ENCODE measurements around the gene RPUSD4.

Gene RPUSD4

DNA sequence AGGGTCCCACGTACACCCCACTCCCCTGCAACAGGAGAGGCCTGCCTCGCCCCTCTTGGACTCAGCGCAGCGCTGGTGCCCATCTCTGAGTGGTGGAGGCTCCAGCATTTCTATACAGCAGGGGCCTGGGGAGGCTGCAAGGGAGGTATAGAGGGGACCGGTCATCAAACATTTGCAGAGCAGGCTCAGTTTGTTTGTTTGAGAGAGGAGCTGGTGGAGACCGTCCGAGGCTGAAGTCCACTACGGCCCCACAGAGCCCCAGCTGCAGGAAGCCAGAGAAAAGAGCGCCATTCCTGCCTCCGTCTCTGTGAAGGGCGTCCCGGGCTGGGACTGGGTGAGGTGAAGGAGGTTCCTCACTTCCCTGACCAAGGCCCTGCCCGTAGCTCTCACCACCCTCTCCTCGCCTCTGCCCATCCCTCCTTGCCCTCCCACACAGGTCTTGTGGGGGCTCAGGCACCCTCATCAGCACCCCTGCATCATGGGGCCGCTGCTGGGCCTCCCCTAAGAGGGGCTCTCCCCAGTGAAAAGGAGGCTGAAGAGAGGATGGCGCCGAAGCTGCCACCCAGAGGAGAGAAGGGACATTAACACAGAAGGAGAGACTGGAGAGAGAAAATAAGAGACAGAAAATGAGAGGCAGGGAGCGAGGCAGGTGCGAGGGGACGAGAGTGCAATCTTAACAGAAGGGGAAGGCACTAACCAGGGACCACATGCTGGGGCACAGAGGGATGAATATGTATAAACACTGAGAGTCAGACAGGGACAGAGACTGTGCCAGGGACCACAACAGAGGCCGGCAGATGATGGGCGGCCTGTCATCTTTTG lies 24.5 kb downstream of the RPUSD4 start:
- peak in 1 of 42 donors; percentile 9 for DNase-seq
- intact Hi-C loops (cut with DNase I) = no loop called here

DNA sequence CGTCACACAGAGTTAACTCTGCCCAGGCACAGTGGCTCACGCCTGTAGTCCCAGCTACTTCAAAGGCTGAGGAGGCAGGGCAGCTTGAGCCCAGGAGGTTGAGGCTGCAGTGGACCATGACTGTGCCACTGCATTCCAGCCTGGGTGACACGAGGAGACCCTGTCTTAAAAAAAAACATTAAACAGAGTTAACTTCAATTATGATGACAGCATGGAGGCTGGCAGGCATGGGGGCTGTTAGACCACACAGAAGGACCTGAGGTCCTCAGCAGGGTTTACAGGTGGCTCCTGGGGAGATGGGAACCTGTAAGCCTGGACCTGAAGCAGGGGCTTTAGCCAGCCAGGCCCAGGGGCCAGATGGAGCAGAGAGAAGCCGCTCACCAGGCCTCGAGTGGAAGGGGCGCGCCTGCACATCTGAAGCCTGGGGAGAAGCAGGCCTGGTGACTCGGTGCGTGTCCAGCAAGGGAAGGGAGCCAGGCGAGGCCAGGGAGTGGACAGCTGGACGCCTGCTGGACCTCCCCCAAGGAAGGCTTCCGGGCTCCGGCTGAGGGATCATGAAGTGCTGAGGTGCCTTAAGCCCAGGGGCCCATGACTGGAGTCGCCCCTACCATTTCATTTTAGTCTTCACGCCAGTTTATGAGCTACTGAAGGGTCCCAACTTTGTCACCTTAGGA lies 25.3 kb downstream of the RPUSD4 start:
- intact Hi-C loops (cut with DNase I) = no loop called here
- DNase-seq = peak in 1 of 42 donors; percentile 9

DNA sequence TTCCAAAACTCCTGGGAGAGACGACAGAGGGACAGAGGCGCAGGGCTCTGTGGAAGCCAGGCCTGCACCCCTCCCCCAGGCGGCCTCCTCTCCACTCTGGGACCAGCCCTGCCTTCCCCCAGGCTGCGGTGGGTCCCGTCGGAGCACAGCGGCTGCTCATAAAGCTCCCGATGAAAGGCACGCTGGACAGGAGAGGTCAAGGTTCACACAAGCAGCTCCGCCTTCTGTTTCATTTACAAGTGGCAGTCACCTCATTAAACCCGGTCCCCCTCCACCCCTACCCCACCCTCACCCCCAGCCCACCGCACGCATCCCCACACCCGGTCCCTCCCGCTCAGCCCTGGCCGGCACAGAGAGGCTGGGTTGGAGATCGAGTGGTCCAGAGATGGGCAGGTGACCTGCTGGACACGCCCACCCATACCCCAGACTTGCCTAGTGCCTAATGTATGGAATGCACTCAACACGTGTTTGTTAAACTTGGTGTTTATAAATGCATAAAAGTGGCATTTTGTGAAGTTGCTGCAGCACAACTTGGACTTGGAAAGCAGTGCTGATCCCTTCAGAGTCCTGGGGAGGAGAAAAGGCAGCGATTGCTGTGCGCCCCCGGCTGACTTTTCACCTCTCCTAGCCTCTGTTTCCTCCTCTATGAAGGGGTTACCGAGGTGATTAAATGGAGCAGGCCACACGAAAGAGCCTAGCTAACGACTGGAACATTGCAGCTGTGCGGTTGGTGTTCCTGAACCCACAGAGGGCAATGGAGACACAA lies 26.0 kb downstream of the RPUSD4 start:
- DNase-seq = peak in 1 of 42 donors; percentile 7

DNA sequence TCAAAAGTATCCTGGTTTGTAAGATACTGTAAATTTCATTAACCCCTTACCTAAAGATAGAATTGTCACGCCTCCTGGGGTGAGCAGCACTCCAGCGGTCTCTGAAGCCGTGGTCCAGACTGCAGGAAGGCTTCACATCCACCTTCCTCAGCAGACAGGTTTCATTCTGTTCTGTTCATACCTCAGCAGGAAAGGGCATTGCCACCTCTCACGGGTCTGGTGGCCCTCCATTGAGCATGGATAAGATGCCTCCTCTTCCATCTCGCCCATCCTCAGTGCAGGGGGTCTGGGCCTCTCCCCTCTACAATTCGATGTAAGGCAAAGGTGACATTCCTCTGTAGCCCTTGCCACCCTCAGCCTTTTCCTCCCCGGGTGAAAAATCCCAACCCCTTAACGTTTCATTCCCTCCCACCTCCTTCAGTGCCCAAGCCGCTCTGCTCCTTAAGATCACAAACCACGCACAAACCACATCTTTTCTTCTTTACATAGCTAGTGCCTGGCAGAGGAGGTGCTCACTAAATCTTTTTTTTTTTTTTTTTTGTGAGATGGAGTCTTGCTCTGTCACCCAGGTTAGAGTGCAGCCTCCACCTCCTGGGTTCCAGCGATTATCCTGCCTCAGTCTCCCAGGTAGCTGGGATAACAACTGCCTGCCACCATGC lies 28.5 kb downstream of the RPUSD4 start:
- intact Hi-C loops (cut with DNase I) = no loop called here
- no peak for DNase-seq

More for the DNA sequence above, 26.0 kb downstream of the RPUSD4 start:
- intact Hi-C loops (cut with DNase I) = no loop called here

DNA sequence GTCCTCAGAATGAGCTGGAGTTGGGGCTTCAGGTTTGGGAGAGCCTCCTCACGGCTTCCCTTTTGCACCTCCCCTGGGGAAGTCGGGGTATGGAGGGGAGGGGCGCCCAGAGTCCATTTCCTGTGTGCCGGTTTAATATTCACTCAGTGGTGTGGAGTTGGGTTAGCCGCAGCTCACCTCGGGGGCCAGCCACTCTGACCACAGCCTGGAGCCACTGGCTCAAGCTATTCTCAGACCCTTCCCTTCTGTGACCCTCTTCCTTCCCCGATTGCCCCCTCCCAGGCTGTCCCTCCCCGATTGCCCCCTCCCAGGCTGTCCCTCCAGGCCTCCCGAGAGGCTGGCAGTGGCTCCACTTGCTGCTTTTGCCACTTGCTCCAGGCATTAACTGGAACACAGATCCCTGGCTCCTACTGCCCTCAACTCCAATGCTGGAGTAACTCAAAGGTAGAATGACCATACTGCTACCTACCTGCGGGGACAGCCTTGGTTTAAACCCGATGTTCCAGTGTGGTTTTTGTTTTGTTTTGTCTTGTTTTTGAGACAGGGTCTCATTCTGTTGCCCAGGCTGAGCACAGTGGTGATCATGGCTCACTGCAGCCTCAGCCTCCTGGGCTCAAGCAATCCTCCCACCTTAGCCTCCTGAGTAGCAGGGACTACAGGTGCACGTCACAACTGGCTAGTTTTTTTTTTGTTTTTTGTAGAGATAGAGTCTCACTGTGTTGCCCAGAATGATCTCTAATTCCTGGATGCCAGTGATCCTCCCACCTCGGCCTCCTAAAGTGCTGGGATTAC lies 29.3 kb downstream of the RPUSD4 start:
- DNase-seq = no peak

DNA sequence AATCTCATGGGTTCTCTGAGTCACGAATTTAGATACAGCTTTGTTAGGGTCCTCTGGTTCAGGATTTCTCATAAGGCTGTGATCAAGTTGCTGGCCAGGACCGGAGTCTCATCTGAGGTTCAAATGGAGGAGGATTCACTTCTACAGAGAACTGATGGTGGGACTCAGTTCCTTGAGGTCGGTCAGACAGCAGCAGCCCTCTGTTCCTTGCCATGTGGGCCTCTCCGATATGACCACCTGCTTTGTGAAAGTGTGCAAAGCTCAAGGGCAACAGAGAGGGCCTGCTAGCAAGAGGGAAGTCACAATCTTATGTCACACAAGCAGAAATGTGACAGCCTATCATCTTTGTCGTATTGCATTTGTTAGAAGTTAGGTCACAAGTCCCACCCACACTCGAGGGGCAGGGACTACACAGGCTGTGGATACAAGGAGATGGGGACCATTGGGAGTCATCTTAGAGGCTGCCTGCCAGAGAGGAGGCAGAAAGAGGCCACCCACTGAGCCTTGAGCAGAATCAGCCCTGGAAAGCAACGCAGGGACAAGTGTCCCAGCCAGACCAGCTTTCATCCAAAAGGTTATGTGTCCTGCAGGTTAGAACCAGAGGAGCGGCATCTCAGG lies 34.5 kb downstream of the RPUSD4 start:
- intact Hi-C loops (cut with DNase I) = no loop called here
- DNase-seq = no peak

More for the DNA sequence above, 29.3 kb downstream of the RPUSD4 start:
- intact Hi-C loops (cut with DNase I) = no loop called here

DNA sequence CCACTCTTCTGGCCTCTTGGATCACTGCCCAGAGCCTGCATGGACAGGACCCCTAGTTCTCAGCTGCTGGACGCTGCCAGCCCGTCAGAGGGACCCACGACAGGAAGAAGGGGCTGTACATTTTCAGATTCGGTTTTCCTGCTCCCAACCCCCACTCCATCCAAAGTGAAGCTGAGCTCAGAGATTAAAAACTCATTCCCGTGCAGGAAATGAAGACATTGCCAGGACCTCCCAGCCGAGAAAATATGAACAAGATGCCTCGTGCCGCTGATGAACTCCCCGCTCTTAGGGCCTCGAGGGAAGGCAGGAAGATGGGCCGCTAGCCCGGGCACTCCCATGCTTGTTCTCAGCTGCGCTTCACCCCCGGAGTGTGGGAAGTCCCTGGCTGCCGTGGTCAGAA lies 36.1 kb downstream of the RPUSD4 start:
- intact Hi-C loops (cut with DNase I) = no loop called here

DNA sequence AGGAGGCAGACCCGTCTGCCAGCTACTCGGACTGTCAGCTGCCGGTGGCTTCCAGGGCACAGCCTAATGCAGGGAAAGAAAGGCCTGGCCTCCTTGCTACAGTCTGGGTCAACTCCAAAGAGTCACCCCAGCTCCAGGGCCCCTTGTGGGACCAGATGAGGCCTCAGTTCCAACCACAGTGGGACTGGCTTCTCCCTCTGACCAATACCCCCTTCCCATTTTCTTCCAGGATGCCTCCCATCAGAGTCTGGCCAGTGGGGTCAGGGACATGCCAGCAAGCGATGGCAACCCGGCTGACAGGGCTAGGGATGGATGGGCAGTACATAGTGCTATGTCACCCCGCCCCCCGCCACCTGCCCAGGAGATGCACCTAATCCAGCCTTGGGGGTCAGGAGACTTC lies 36.6 kb downstream of the RPUSD4 start:
- intact Hi-C loops (cut with DNase I) = no loop called here
- no peak for DNase-seq

More for the DNA sequence above, 36.1 kb downstream of the RPUSD4 start:
- DNase-seq = no peak

DNA sequence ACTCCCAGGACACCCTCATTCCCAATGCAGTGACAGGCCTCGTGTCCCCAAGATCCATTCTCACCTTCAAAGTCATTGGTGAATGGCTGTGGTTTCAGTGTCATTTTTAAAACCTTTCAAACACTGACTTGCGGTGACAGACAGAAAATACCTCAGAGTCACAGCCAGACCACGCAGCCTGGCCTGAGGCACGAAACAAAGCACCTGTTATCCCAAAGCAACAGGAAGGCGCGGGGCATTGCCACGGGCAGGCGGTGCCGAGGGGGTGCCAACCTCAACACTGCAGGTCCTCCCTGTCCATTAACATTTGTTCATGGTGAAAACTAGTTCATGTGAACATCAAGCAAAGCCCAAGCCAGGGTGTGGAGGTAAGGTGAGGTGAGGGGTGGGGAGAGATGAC lies 38.2 kb downstream of the RPUSD4 start:
- no peak for DNase-seq
- intact Hi-C loops (cut with DNase I) = no loop called here

DNA sequence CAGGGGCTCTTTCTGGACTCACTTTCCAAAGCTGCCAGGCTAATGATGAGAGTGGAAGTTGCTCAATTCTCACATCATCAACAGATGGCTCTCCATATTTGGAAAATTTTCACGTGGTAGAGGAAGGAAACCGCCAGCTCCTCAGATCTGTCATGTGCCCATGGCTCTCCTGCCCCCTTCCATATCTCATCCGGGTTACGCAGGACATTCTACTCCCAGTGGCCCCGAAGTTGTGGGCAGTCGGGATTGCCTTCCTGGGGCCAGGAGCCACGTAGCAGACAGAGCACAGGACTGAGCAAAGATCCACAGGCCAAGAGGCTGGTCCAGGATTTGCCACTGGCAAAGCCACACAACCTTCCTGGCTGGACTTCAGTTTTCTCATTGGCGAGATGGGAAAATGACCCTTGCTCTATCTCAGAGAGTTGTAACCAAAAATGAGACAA lies 38.8 kb downstream of the RPUSD4 start:
- intact Hi-C loops (cut with DNase I) = no loop called here
- DNase-seq = no peak

DNA sequence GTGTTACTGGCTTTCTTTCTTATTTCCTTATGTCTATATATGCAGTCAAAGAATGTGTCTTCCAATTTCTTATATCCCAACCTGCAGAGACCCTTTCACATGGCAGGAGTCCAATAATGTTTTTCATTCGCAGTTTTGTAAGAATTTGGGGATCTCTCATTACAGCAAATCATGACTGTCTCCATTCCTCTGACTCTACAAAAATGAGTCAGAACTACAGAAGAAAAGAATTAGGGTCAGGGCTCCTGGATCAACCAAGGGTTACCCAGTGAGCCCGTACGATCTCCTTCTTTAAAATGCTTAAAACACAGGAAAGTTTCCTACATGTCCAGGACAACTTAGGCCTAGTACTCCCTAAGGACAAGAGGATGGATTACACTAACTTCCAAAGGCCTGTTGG lies 42.2 kb downstream of the RPUSD4 start:
- DNase-seq = no peak

DNA sequence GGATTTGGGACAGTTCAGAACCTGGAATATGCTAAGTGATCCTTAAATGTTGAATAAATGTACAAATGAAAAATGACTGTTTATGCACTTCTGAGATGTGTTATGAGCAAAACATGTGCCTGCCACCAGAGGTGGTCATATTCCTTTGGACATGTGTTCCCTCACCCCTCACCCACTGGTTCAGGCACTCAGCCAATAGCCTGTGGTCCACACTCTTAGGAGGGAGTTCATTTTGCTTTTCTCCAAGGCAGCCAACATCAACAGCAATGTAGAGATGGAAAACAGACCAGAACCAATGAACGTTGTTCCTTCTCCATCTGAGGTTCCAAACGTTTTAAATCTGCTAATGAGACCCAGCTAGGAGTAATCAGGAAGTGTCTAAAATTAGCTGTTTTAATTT lies 44.0 kb downstream of the RPUSD4 start:
- intact Hi-C loops (cut with DNase I) = no loop called here

More for the DNA sequence above, 42.2 kb downstream of the RPUSD4 start:
- intact Hi-C loops (cut with DNase I) = no loop called here

DNA sequence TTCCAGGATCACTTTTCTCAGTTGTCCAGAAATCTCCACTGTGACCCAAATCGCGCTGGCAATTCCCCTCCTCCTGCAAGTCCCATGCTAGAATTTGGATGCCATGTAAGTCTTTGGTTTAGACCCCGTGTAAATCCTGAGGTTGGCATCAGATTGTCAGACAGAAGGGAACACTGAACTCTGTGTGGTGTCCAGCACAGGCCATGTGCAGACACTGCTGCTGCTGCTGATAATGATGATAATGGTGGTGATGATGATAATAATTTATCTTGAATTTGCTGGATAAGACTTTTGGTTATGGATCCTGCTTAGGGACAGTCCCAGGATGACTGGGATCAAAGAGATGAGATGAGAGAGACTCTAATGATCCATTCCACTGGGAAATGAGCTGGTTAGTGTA lies 45.0 kb downstream of the RPUSD4 start:
- intact Hi-C loops (cut with DNase I) = no loop called here
- DNase-seq = no peak

More for the DNA sequence above, 44.0 kb downstream of the RPUSD4 start:
- no peak for DNase-seq

DNA sequence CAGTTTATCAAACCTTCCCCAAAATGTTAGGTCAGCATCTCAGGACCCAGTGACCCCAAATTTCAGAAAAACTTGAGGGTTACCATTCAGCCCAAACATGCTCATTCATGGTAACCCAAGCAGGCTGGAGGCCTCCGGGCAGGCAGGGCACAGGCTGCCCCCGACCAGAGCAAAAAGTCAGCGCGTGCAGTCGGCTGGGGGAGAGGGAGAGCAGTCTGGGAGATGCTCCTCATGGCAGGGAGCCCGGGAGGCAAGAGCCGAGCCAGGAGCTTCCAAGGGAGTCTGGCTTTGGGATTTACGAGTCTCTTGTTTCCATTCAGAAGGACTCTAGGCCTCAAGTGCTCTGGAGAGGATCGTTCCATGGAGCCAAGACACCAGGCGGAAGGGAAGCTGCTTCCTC lies 45.7 kb downstream of the RPUSD4 start:
- intact Hi-C loops (cut with DNase I) = no loop called here
- no peak for DNase-seq

DNA sequence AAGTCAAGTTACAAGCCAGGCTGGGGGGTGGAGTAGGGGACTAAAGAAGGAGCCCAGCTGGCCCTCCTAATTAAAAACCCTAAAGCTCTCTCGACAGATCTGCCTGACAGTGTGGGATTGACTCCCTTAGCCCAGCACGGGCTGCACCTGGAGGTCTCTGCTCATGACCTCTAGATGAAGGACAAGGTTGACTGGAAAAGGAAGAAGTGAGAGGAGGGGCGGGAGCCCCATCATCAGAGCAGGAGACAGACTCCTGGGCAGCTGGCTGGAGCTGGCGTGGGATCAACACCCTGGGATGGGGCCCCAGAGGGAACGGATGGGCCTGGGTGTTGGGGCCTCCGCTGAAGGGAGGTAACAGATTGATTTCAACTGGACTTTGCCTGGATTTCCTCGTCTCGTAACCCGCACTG lies 46.1 kb downstream of the RPUSD4 start:
- intact Hi-C loops (cut with DNase I) = no loop called here
- DNase-seq = no peak

DNA sequence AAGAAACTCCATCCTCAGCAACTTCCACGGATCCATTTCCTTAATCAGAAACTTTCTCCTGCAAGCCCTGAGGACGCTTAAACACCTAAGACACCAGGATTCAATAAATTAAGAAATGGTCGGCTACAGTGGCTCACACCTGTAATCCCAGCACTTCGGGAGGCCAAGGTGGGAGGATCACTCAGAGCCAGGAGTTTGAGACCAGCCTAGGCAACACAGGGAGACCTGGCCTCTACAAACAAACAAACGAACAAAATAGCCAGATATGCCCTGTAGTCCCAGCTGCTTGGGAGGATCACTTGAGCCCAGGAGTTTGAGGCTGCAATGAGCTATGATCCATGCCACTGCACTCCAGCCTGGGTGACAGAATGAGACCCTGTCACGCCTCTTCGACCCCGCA lies 46.7 kb downstream of the RPUSD4 start:
- DNase-seq = no peak
- intact Hi-C loops (cut with DNase I) = no loop called here

DNA sequence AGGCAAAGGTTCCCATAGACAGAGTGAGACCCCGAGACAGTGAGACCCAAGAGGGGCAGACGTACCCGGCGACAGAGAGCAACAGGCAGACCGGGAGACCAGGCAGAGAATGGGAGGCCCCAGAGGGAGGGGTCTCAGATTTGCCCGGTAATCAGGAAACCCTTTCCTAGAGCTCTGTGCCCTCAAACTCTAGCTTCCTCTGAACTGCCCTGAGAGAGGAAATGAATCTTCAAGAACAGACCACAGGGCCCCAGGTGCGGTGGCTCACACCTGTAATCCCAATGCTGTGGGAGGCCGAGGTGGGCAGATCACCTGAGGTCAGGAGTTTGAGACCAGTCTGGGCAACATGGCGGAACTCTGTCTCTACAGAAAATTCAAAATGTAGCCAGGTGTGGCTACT lies 47.7 kb downstream of the RPUSD4 start:
- DNase-seq = no peak
- intact Hi-C loops (cut with DNase I) = no loop called here

DNA sequence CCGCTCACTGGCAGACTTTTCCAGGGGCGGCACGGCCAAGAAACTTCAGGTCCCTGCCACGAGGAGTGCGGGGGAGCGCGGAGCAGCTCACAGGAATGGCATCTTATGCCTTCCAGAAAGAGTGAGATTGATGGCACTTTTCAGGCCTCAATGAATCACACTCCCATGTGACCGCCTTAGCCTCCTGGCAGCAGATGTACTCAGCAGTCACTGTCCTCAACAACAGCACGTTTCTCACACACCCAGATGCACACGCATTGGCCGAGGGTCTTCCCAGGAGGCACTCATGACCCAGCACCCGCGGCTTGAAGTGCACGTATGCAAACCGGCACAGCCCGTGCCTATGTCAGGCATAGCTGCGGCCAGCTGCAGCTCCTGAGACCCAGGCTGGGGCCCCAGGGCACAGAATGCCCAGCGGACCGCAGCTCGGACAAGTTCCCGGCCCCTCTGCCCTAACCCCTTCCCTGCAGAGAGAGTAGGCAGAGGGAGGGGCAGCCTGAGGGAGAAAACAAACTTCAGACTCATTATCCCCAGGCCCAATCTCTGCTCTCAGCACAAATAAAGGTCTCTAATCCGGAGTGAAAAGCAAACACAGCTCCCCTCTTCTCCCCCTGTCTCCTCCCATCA lies 48.3 kb downstream of the RPUSD4 start:
- intact Hi-C loops (cut with DNase I) = no loop called here
- peak in 26 of 42 donors; percentile 5 to 68 (median 29) for DNase-seq

Measured in head of caudate nucleus (tissue), 42 donors.